ENCODE measurements around the gene RERE.
"Not testable (repeated sequence)": the region's sequence is repeated elsewhere in the genome, so short reads cannot be mapped to it uniquely, and the experiment has no call there.

GRCh38 chr1:8695442-8695841 is 122.0 kb downstream of the RERE start:
- not testable (repeated sequence) for TF ChIP-seq CTCF, POLR2A (IDR thresholded peaks at IDR 0.05)
